Endothelial cell of umbilical vein (primary cell): ENCODE data around the gene ZBTB14. TPM values are rescaled to one million over a fixed set of nuclear protein-coding genes. Genes with fewer than 3 reads are reported as not detected.

Experiments
- BruUV-seq: library from RNA; stranded (reverse); fragments of 400-500 nt; replicated peaks from 2 replicates; lab custom pipeline; 2021; lab: Mats Ljungman, UMichigan
- CTCF ChIA-PET: fragments of 300-600, 350-600 bp; sonication (Branson Sonifier 250); formaldehyde crosslinking; loops from one replicate; lab custom pipeline; 2021; ENCODE audit warnings: antibody characterized with exemption, inconsistent platforms; lab: Charles Lee
- POLR2A ChIA-PET: fragments of 300-600, 350-600 bp; sonication (Branson Sonifier 250); formaldehyde crosslinking; loops from one replicate; lab custom pipeline; 2021; ENCODE audit warnings: antibody characterized with exemption, inconsistent platforms; lab: Charles Lee
- DNase-seq: peaks from one replicate; pipeline ENCODE4 v3.0.0-alpha.2; 2011; ENCODE audit warnings: low read depth, low spot score
- FAIRE-seq: peaks from 2 replicates; lab custom pipeline; 2011; peaks lifted over from hg19 to GRCh38; lab: Jason Lieb, UNC
- H2AFZ ChIP-seq: 2 replicates; pipeline ENCODE4 v1.6.0; 2012; ENCODE audit warnings: low read depth, low read length, control low read depth, inconsistent platforms
- H3K27ac ChIP-seq: 2 replicates; pipeline ENCODE4 v1.5.1; 2011; ENCODE audit warnings: low read depth, mild to moderate bottlenecking, control low read depth, low read length, moderate library complexity; ENCODE audit not compliant: insufficient read depth
- H3K27me3 ChIP-seq, 2 experiments: 2 replicates each; pipeline versions ENCODE4 v1.6.0 to v1.6.1; 2011; ENCODE audit warnings: low read length in 2 of 2, mixed read lengths in 1 of 2; ENCODE audit not compliant: control insufficient read depth in 2 of 2, insufficient read depth in 2 of 2
- H3K36me3 ChIP-seq, 2 experiments: 2 replicates in 1 of 2; 3 replicates in 1 of 2; pipeline ENCODE4 v1.5.1; 2011; ENCODE audit warnings: low read length in 2 of 2, mild to moderate bottlenecking in 1 of 2, moderate library complexity in 1 of 2; ENCODE audit not compliant: control insufficient read depth in 2 of 2, insufficient read depth in 2 of 2; ENCODE audit errors: extremely low read depth in 1 of 2
- H3K4me1 ChIP-seq: 3 replicates; pipeline ENCODE4 v1.5.1; 2011; ENCODE audit warnings: mild to moderate bottlenecking, low read length; ENCODE audit not compliant: control insufficient read depth, insufficient read depth; ENCODE audit errors: extremely low read depth
- H3K4me2 ChIP-seq: 2 replicates; pipeline ENCODE4 v1.6.1; 2011; ENCODE audit warnings: low read length, control low read depth, mixed read lengths; ENCODE audit not compliant: insufficient read depth
- H3K4me3 ChIP-seq, 3 experiments: fragments of 200-600 bp in 1 of 3; sonication (generic), shearing (Covaris generic) in 1 of 3; replicated peaks in 1 of 3; 2 replicates each; pipeline ENCODE4 v1.5.1; 2011 to 2016; ENCODE audit warnings: control low read depth in 3 of 3, low read length in 3 of 3, mild to moderate bottlenecking in 2 of 3, inconsistent platforms in 1 of 3, low read depth in 1 of 3, moderate library complexity in 1 of 3; ENCODE audit not compliant: insufficient read depth in 1 of 3
- H3K79me2 ChIP-seq: 2 replicates; pipeline ENCODE4 v1.6.0; 2012; ENCODE audit warnings: low read length, inconsistent platforms; ENCODE audit not compliant: control insufficient read depth, insufficient read depth
- H3K9ac ChIP-seq: replicated peaks from 2 replicates; pipeline ENCODE3; 2011; ENCODE audit warnings: low read length, control low read depth; ENCODE audit not compliant: insufficient read depth; ENCODE audit errors: extremely low read depth
- H3K9me1 ChIP-seq: replicated peaks from 3 replicates; pipeline ENCODE4 v1.6.0; 2011; ENCODE audit warnings: mild to moderate bottlenecking, low read length; ENCODE audit not compliant: control insufficient read depth, insufficient read depth; ENCODE audit errors: extremely low read depth
- H3K9me3 ChIP-seq: replicated peaks from 2 replicates; pipeline ENCODE4 v1.5.1; 2012; ENCODE audit warnings: low read length, inconsistent platforms; ENCODE audit not compliant: control insufficient read depth, insufficient read depth
- H4K20me1 ChIP-seq: replicated peaks from 2 replicates; pipeline ENCODE3; 2011; ENCODE audit warnings: mild to moderate bottlenecking, low read length; ENCODE audit not compliant: control insufficient read depth, insufficient read depth; ENCODE audit errors: extremely low read depth
- EZH2 ChIP-seq: IDR thresholded peaks from 2 replicates; pipeline ENCODE4 v1.6.1; 2012; ENCODE audit warnings: borderline replicate concordance, low read depth, mild to moderate bottlenecking, moderate library complexity, low read length, inconsistent platforms; ENCODE audit not compliant: severe bottlenecking
- GATA2 ChIP-seq: IDR thresholded peaks from 2 replicates; pipeline ENCODE4 v1.7.0; 2011; ENCODE audit warnings: low read depth, mild to moderate bottlenecking, moderate library complexity, mixed read lengths, low read length; ENCODE audit not compliant: insufficient read length, insufficient read depth
- JUN ChIP-seq: IDR thresholded peaks from 2 replicates; pipeline ENCODE4 v1.6.1; 2011; ENCODE audit warnings: borderline replicate concordance, low read depth; ENCODE audit not compliant: insufficient read length, insufficient read depth
- POLR2A ChIP-seq: IDR thresholded peaks from 2 replicates; pipeline ENCODE4 v1.6.1; 2012; ENCODE audit warnings: low read depth, mild to moderate bottlenecking, control low read depth, low read length
- POLR2AphosphoS5 ChIP-seq: IDR thresholded peaks from 2 replicates; pipeline ENCODE4 v1.6.1; 2012; ENCODE audit warnings: low read depth, mild to moderate bottlenecking, control low read depth, low read length, moderate library complexity; ENCODE audit not compliant: insufficient read depth
- dilution Hi-C: fragments of 300-500 bp; cut with MboI; formaldehyde crosslinking; loops from one replicate; pipeline ENCODE4 v1.15.0; 2019; ENCODE audit warnings: low sequenced_read_pairs; ENCODE audit not compliant: extremely low pct_ligation_motif_present
- intact Hi-C: fragments of 100-400 bp; cut with micrococcal nuclease; formaldehyde crosslinking; loops from one replicate; pipeline ENCODE4 v1.10.0; 2022
- polyA plus RNA-seq, 4 experiments: library from polyadenylated mRNA; depleted of rRNA in 3 of 4; stranded (reverse) in 3 of 4; unstranded in 1 of 4; fragments of >200 nt; gene quantifications; 2 replicates each; pipeline versions ENCODE4 v1.2.1 to v1.2.3, GENCODE V29; 2011 to 2012; ENCODE audit warnings: missing spikeins in 1 of 4
- total RNA-seq: library from RNA; stranded (reverse); gene quantifications from 2 replicates; pipeline ENCODE4 v1.2.3, GENCODE V29; 2021
- TF ChIP-seq, protein P1 (sequence below): IDR thresholded peaks from 2 replicates; pipeline ENCODE4 v1.6.1; 2011; ENCODE audit not compliant: insufficient read depth, insufficient read length
- TF ChIP-seq, protein P2 (sequence below), 2 donors: IDR thresholded peaks; 1 replicate in 1 of 2; 2 replicates in 1 of 2; pipeline ENCODE4 v1.5.1; 2011; ENCODE audit warnings: low read length in 2 of 2, mild to moderate bottlenecking in 2 of 2, moderate library complexity in 2 of 2, control low read depth in 1 of 2, inconsistent platforms in 1 of 2, low read depth in 1 of 2; ENCODE audit not compliant: insufficient read depth in 1 of 2; ENCODE audit errors: extremely low read depth in 1 of 2

Gene ZBTB14
- total and polyA plus RNA-seq, 2 donors (not counting 3 experiments of a cell fraction or from before 2014, with no cell fraction given): 5.5 to 13.7 TPM

GRCh38 chr18:5251117-5251516 lies 44.4 kb downstream of the ZBTB14 start:
- Histone ChIP-seq H3K79me2 (no peaks in the 10 kb centered on the region), H3K4me2 (no peak overlapping the region), H3K4me3 (no peak overlapping the region), H3K27ac (no peak overlapping the region), H4K20me1 (no peaks in the 10 kb centered on the region), H3K27me3 (peaks cover 0 to 3% of the 10 kb centered on the region in 2 experiments), H3K4me1 (no peaks in the 10 kb centered on the region), H3K9me1 (no peaks in the 10 kb centered on the region), H2AFZ (no peak overlapping the region), H3K9ac (no peak overlapping the region), H3K9me3 (no peaks in the 10 kb centered on the region), H3K36me3 (no peaks in the 10 kb centered on the region)
- BruUV-seq: no TSS peak
- TF ChIP-seq EZH2 (no peak), POLR2A (no peak), POLR2AphosphoS5 (no peak), JUN (no peak), GATA2 (no peak)
- TF ChIP-seq, protein P1, sequence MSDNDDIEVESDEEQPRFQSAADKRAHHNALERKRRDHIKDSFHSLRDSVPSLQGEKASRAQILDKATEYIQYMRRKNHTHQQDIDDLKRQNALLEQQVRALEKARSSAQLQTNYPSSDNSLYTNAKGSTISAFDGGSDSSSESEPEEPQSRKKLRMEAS: no peak
- TF ChIP-seq, protein P2, sequence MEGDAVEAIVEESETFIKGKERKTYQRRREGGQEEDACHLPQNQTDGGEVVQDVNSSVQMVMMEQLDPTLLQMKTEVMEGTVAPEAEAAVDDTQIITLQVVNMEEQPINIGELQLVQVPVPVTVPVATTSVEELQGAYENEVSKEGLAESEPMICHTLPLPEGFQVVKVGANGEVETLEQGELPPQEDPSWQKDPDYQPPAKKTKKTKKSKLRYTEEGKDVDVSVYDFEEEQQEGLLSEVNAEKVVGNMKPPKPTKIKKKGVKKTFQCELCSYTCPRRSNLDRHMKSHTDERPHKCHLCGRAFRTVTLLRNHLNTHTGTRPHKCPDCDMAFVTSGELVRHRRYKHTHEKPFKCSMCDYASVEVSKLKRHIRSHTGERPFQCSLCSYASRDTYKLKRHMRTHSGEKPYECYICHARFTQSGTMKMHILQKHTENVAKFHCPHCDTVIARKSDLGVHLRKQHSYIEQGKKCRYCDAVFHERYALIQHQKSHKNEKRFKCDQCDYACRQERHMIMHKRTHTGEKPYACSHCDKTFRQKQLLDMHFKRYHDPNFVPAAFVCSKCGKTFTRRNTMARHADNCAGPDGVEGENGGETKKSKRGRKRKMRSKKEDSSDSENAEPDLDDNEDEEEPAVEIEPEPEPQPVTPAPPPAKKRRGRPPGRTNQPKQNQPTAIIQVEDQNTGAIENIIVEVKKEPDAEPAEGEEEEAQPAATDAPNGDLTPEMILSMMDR (IDR thresholded peaks at IDR 0.05; ENCODE audit: extremely low read depth in 1 of 2, insufficient read depth in 1 of 2, low read depth in 1 of 2, low read length in 2 of 2): no peak
- CTCF ChIA-PET: no interaction called here
- intact Hi-C loops (no loop called here), dilution Hi-C loops (no loop called here)
- DNase-seq (no peak), FAIRE-seq (no peak)
- POLR2A ChIA-PET: no interaction called here
